IMR-90 (cell line): Measurements from ENCODE around the gene ACTC1. TPM values are rescaled to one million over a fixed set of nuclear protein-coding genes. Genes with fewer than 3 reads are reported as not detected.

Experiments used
- ATAC-seq: fragments of 200-7000 bp; cut with Tn5 transposase; 2 replicates; pipeline ENCODE4 v1.9.1; 2020; ENCODE audit warnings: low read depth, mild to moderate bottlenecking, moderate library complexity
- BruUV-seq: library from RNA; stranded (reverse); fragments of 400-500 nt; replicated peaks from 2 replicates; lab custom pipeline; 2021; lab: Mats Ljungman, UMichigan
- CTCF ChIA-PET: fragments of 300-600 bp; formaldehyde crosslinking; extraction: SDS; loops from one replicate; lab custom pipeline; 2021; ENCODE audit warnings: antibody characterized with exemption; lab: Yijun Ruan, JAX
- POLR2A ChIA-PET: fragments of 300-600 bp; sonication (Branson Sonifier 250); formaldehyde crosslinking; loops from one replicate; lab custom pipeline; 2022; ENCODE audit warnings: antibody characterized with exemption; ENCODE audit not compliant: unreplicated experiment; lab: Charles Lee
- DNase-seq: peaks from one replicate; pipeline ENCODE4 v3.0.0; 2013
- H2AFZ ChIP-seq: replicated peaks from 2 replicates; pipeline ENCODE3; 2013; ENCODE audit warnings: low read length, mild to moderate bottlenecking; ENCODE audit not compliant: poor library complexity
- H2AK5ac ChIP-seq: 2 replicates; pipeline ENCODE4 v1.6.1; 2013; ENCODE audit warnings: low read depth, low read length, inconsistent platforms
- H2AK9ac ChIP-seq: replicated peaks from 2 replicates; pipeline ENCODE3; 2013; ENCODE audit warnings: mild to moderate bottlenecking, low read depth, low read length, moderate library complexity; ENCODE audit not compliant: poor library complexity
- H2BK120ac ChIP-seq: 2 replicates; pipeline ENCODE4 v1.6.1; 2013; ENCODE audit warnings: low read depth, low read length, inconsistent platforms
- H2BK15ac ChIP-seq: 3 replicates; pipeline ENCODE4 v1.6.1; 2013; ENCODE audit warnings: low read depth, low read length, inconsistent platforms
- H2BK20ac ChIP-seq: 2 replicates; pipeline ENCODE4 v1.6.1; 2013; ENCODE audit warnings: low read depth, mild to moderate bottlenecking, inconsistent platforms, low read length, moderate library complexity
- H2BK5ac ChIP-seq: 2 replicates; pipeline ENCODE4 v1.6.1; 2013; ENCODE audit warnings: mild to moderate bottlenecking, low read depth, low read length, inconsistent platforms; ENCODE audit not compliant: poor library complexity, severe bottlenecking
- H3K14ac ChIP-seq: replicated peaks from 2 replicates; pipeline ENCODE4 v1.6.1; 2013; ENCODE audit warnings: low read depth, low read length, inconsistent platforms
- H3K18ac ChIP-seq: 2 replicates; pipeline ENCODE4 v1.6.1; 2013; ENCODE audit warnings: low read depth, low read length, control low read depth
- H3K23ac ChIP-seq: 2 replicates; pipeline ENCODE4 v1.6.1; 2013; ENCODE audit warnings: low read depth, low read length, inconsistent platforms
- H3K27ac ChIP-seq: 2 replicates; pipeline ENCODE4 v1.5.1; 2013; ENCODE audit warnings: mild to moderate bottlenecking, control low read depth, low read length; ENCODE audit not compliant: insufficient read depth
- H3K27me3 ChIP-seq: 2 replicates; pipeline ENCODE4 v1.6.1; 2013; ENCODE audit warnings: low read length; ENCODE audit not compliant: control insufficient read depth, insufficient read depth
- H3K36me3 ChIP-seq: 2 replicates; pipeline ENCODE4 v1.6.1; 2013; ENCODE audit warnings: low read length, mixed read lengths; ENCODE audit not compliant: control insufficient read depth, insufficient read depth
- H3K4ac ChIP-seq: 2 replicates; pipeline ENCODE4 v1.6.1; 2013; ENCODE audit warnings: low read depth, low read length, inconsistent platforms
- H3K4me1 ChIP-seq: 2 replicates; pipeline ENCODE4 v1.6.1; 2013; ENCODE audit warnings: low read length, mixed read lengths; ENCODE audit not compliant: control insufficient read depth, insufficient read depth
- H3K4me2 ChIP-seq: 2 replicates; pipeline ENCODE4 v1.6.1; 2013; ENCODE audit warnings: low read depth, mild to moderate bottlenecking, control low read depth, low read length, moderate library complexity
- H3K4me3 ChIP-seq: 2 replicates; pipeline ENCODE4 v1.5.1; 2013; ENCODE audit warnings: low read depth, mild to moderate bottlenecking, control low read depth, low read length, moderate library complexity; ENCODE audit not compliant: insufficient read depth
- H3K56ac ChIP-seq: 2 replicates; pipeline ENCODE4 v1.6.1; 2013; ENCODE audit warnings: low read length, inconsistent platforms; ENCODE audit not compliant: insufficient read depth; ENCODE audit errors: extremely low read depth
- H3K79me1 ChIP-seq, 2 experiments: 2 replicates each; pipeline ENCODE4 v1.6.1; 2013; ENCODE audit warnings: low read length in 2 of 2, inconsistent platforms in 1 of 2, low read depth in 1 of 2
- H3K9ac ChIP-seq: 2 replicates; pipeline ENCODE4 v1.6.1; 2013; ENCODE audit warnings: low read depth, low read length, control low read depth
- H3K9me1 ChIP-seq: 2 replicates; pipeline ENCODE4 v1.6.1; 2013; ENCODE audit warnings: low read length, inconsistent platforms; ENCODE audit not compliant: insufficient read depth
- H3K9me3 ChIP-seq: 2 replicates; pipeline ENCODE4 v1.6.1; 2013; ENCODE audit warnings: low read length; ENCODE audit not compliant: control insufficient read depth, insufficient read depth
- H4K20me1 ChIP-seq: 2 replicates; pipeline ENCODE4 v1.6.1; 2013; ENCODE audit warnings: low read length, inconsistent platforms; ENCODE audit not compliant: insufficient read depth
- H4K5ac ChIP-seq: 2 replicates; pipeline ENCODE4 v1.6.1; 2013; ENCODE audit warnings: mild to moderate bottlenecking, low read depth, low read length, control low read depth
- H4K8ac ChIP-seq, 2 experiments: 2 replicates each; pipeline ENCODE4 v1.6.1; 2013; ENCODE audit warnings: low read depth in 2 of 2, low read length in 2 of 2, control low read depth in 1 of 2, inconsistent platforms in 1 of 2
- H4K91ac ChIP-seq: 2 replicates; pipeline ENCODE4 v1.6.1; 2013; ENCODE audit warnings: low read depth, low read length, inconsistent platforms; ENCODE audit not compliant: insufficient read depth
- MAFK ChIP-seq: IDR thresholded peaks from 2 replicates; pipeline ENCODE4 v1.6.1; 2012; ENCODE audit warnings: low read depth, low read length, improper control_type of control experiment
- WGBS, 2 experiments: methylation state at CpG; one replicate each; pipeline versions ENCODE4 v1.1.5 to v1.1.7; 2013; ENCODE audit warnings: missing lambda C conversion rate in 2 of 2; ENCODE audit not compliant: insufficient read length in 1 of 2; ENCODE audit errors: extremely low coverage in 2 of 2; 5-methylcytosine and 5-hydroxymethylcytosine counted together
- dilution Hi-C: fragments of 300-500 bp; cut with HindIII; formaldehyde crosslinking; loops from one replicate; pipeline ENCODE4 v1.14.3; 2018; ENCODE audit warnings: low sequenced_read_pairs; ENCODE audit not compliant: unreplicated experiment
- in situ Hi-C: fragments of 300-500 bp; cut with MboI; formaldehyde crosslinking; loops from 3 replicates; pipeline ENCODE4 v1.14.3; 2019; ENCODE audit warnings: low sequenced_read_pairs, inconsistent platforms, mixed read lengths
- intact Hi-C: fragments of 100-400 bp; cut with micrococcal nuclease; formaldehyde crosslinking; loops from 2 replicates; pipeline ENCODE4 v1.10.0; 2022
- polyA plus RNA-seq, 3 experiments: library from polyadenylated mRNA; depleted of rRNA; stranded (reverse); fragments of >200 nt; gene quantifications; 2 replicates each; pipeline ENCODE4 v1.2.3, GENCODE V29; 2012; ENCODE audit warnings: low replicate concordance in 1 of 3
- total RNA-seq: library from RNA; depleted of rRNA; stranded (reverse); fragments of >200 nt; gene quantifications from 2 replicates; pipeline ENCODE4 v1.2.3, GENCODE V29; 2012; rRNA removed

ACTC1 gene
- total and polyA plus RNA-seq, 2 of the 4 experiments (the other 2 are of a cell fraction), result 1.1 to 2.8 TPM

- Histone ChIP-seq H4K91ac (no peak overlapping the region), H2BK20ac (no peak overlapping the region), H2AK5ac (no peak overlapping the region), H3K9ac (no peak overlapping the region), H2BK5ac (no peak overlapping the region), H2AK9ac (no peak overlapping the region), H3K36me3 (no peaks in the 10 kb centered on the region), H2BK120ac (no peak overlapping the region), H3K23ac (no peak overlapping the region), H4K20me1 (no peaks in the 10 kb centered on the region), H3K4ac (no peak overlapping the region), H3K9me1 (0 out of 2 replicates have a peak, but pooled peaks cover 3% of the 10 kb centered on the region), H2AFZ (no peak overlapping the region), H3K4me2 (no peak overlapping the region), H4K8ac (no peak overlapping the region), H2BK15ac (no peak overlapping the region), H3K27me3 (peaks cover 33% of the 10 kb centered on the region), H3K4me1 (peaks cover 2% of the 10 kb centered on the region; the same call in 1 of the 2 replicates), H3K9me3 (peaks cover 3% of the 10 kb centered on the region; the same call in 1 of the 2 replicates), H3K4me3 (no peak overlapping the region), H3K56ac (no peak overlapping the region), H3K79me1 (no peaks in the 10 kb centered on the region), H3K18ac (no peak overlapping the region), H3K14ac (no peak overlapping the region), H4K5ac (no peak overlapping the region), H3K27ac (no peak overlapping the region)
- WGBS, 2 experiments, result 45% methylated on average over 2 of the region's 4 CpGs; no CpG with 5 or more reads in 1 of the 2 experiments
- in situ Hi-C loops, result no loop called here
- no TSS peak for BruUV-seq
- intact Hi-C loops, result loop anchor here (5.0 kb wide), 1 partner anchor 33 kb away; no protein-coding TSS in a partner anchor
- ChIA-PET POLR2A (no interaction called here), CTCF (no interaction called here)
- dilution Hi-C loops, result no loop called here
- no peak for TF ChIP-seq MAFK
- no peak for ATAC-seq
- no peak for DNase-seq
These were observed 45.7 kb downstream of the ACTC1 start for GRCh38 chr15:34749691-34750090.

Other genes starting within 250 kb of the ACTC1 start
- gene GOLGA8B, start 211.9 kb downstream of the ACTC1 start, total RNA-seq, result 6.4 and 7.7 TPM in 2 replicates
- 27.1 and 31.6 TPM in 2 replicates for gene GOLGA8B, start 211.9 kb downstream of the ACTC1 start, polyA plus RNA-seq (2012; rRNA removed)
- gene GJD2, start 40.6 kb downstream of the ACTC1 start, total RNA-seq, result not detected in 2 replicates
- not detected in 2 replicates for gene GJD2, start 40.6 kb downstream of the ACTC1 start, polyA plus RNA-seq (2012; rRNA removed)
- gene AQR, start 174.2 kb upstream of the ACTC1 start, total RNA-seq, result 29.6 and 33.6 TPM in 2 replicates
- gene AQR, start 174.2 kb upstream of the ACTC1 start, polyA plus RNA-seq (2012; rRNA removed), result 12.7 and 17.9 TPM in 2 replicates
- 26.5 and 38.9 TPM in 2 replicates for gene ZNF770, start 192.7 kb upstream of the ACTC1 start, total RNA-seq
- gene ZNF770, start 192.7 kb upstream of the ACTC1 start, polyA plus RNA-seq (2012; rRNA removed), result 5.5 and 9.4 TPM in 2 replicates